ENCODE results near the gene MAB21L4. TPM values are rescaled to one million over a fixed set of nuclear protein-coding genes. Genes with fewer than 3 reads are reported as not detected.

Gene MAB21L4
- total RNA-seq, 1 experiment from 2014 or later: 0.15 TPM

- Histone ChIP-seq H3K23ac (ENCODE audit: insufficient read length, low read depth, low read length) (no peak overlapping the region), H2BK12ac (ENCODE audit: insufficient read length, low read depth, low read length) (no peak overlapping the region)
- no peak for TF ChIP-seq CTCF (conservative IDR thresholded peaks at IDR 0.05)
Measured at GRCh38 chr2:240925191-240925567, 29.2 kb upstream of the MAB21L4 start.

More at GRCh38 chr2:240925191-240925567, 29.2 kb upstream of the MAB21L4 start:
- H2BK15ac ChIP-seq (ENCODE audit: low read depth, low read length): no peak overlapping the region
- H2BK120ac ChIP-seq (ENCODE audit: low read depth, low read length, poor library complexity, severe bottlenecking): no peak overlapping the region
- no peak overlapping the region for H3K14ac ChIP-seq (ENCODE audit: insufficient read depth, low read length)
- no peak overlapping the region for H4K8ac ChIP-seq (replicated peaks; ENCODE audit: insufficient read length, low read depth, low read length)
- H3K27me3 ChIP-seq (ENCODE audit: insufficient read depth, low read length): no peaks in the 10 kb centered on the region
- Mint-ChIP-seq H3K27ac (no peak overlapping the region), H3K4me1 (no peaks in the 10 kb centered on the region; a peak in 1 of 4 replicates), H3K9me3 (no peaks in the 10 kb centered on the region), H3K36me3 (ENCODE audit: insufficient read depth in 1 of 3, low read depth in 3 of 3) (no peaks in the 10 kb centered on the region), H3K4me3 (no peak overlapping the region), H3K27me3 (ENCODE audit: low read depth) (no peaks in the 10 kb centered on the region; the same call in 1 of the 2 replicates)
- no CpG with 5 or more reads among the region's 14 CpGs for WGBS (ENCODE audit: extremely low coverage, insufficient read length, low lambda C conversion rate)
- H3K23me2 ChIP-seq (ENCODE audit: insufficient read length, low read depth, low read length, poor library complexity, severe bottlenecking): no peaks in the 10 kb centered on the region
- no peak overlapping the region for H3K4ac ChIP-seq (ENCODE audit: low read depth, low read length)
- DNase-seq: peak; percentile 28
- no peak overlapping the region for H3T11ph ChIP-seq (ENCODE audit: low read length)
- no peaks in the 10 kb centered on the region for H3K4me1 ChIP-seq (ENCODE audit: insufficient read depth, low read length)
- no peaks in the 10 kb centered on the region for H3K79me2 ChIP-seq (ENCODE audit: insufficient read depth, low read length)
- H3K56ac ChIP-seq (ENCODE audit: insufficient read length, low read depth, low read length): no peak overlapping the region
- no peak overlapping the region for H2AFZ ChIP-seq (ENCODE audit: low read length)
- H3K4me2 ChIP-seq (ENCODE audit: insufficient read depth, insufficient read length, low read length): no peak overlapping the region
- H3K9ac ChIP-seq (ENCODE audit: extremely low read depth, insufficient read length, low read length): no peak overlapping the region
- H2BK20ac ChIP-seq (ENCODE audit: low read depth, low read length, poor library complexity, severe bottlenecking): no peak overlapping the region
- no peak overlapping the region for H2AK5ac ChIP-seq (ENCODE audit: insufficient read length, low read length)
- H3K18ac ChIP-seq (ENCODE audit: insufficient read length, low read depth, low read length): no peak overlapping the region
- H3K79me1 ChIP-seq (ENCODE audit: insufficient read depth, low read depth, low read length, poor library complexity, severe bottlenecking): no peaks in the 10 kb centered on the region
- H3K9me3 ChIP-seq (ENCODE audit: control insufficient read depth, low read depth, low read length): no peaks in the 10 kb centered on the region
- H4K20me1 ChIP-seq (ENCODE audit: control insufficient read depth, insufficient read depth, insufficient read length): no peaks in the 10 kb centered on the region
- no peak overlapping the region for H4K91ac ChIP-seq (ENCODE audit: insufficient read length, low read depth, low read length)
- no peak overlapping the region for H4K5ac ChIP-seq (ENCODE audit: insufficient read length, low read depth, low read length)
- H2BK5ac ChIP-seq (ENCODE audit: insufficient read length, low read length): no peak overlapping the region
- no peak overlapping the region for H3K27ac ChIP-seq (ENCODE audit: insufficient read length, low read depth, low read length)

Data from H9 (cell line).